Measurements from ENCODE around the gene CAPN5.

DNA sequence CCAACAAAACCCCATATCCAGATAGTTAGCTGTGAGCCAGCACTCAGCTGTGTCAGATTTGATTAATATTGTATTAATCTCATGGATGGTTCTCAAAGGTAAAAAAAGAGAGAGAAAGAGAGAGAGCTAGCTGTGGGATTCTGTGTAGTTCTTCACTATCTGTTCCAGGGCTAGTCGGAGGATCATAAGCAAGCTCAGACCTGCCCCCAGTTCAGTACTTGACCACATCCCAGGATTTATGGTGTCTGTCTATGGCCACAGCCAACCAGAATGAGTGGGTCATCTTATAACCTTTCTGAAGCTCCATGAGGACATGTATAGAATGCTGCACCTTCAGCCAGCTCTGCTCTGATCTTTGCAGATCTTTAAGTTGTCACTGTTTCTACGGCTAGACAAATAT is 46.0 kb upstream of the CAPN5 start:
- TF ChIP-seq EZH2 (IDR thresholded peaks at IDR 0.05; ENCODE audit: borderline replicate concordance, low read length), result no peak
- no peak for TF ChIP-seq CTCF (conservative IDR thresholded peaks at IDR 0.05 in 1 of 2, IDR thresholded peaks at IDR 0.05 in 1 of 2; ENCODE audit: extremely low read depth in 1 of 2, insufficient read depth in 1 of 2, low read depth in 1 of 2, low read length in 2 of 2)

Measured in mammary epithelial cell (primary cell).